Body of pancreas (tissue), 4 donors: Measurements from ENCODE around the gene HIBCH. TPM values are rescaled to one million over a fixed set of nuclear protein-coding genes. Genes with fewer than 3 reads are reported as not detected.

Source experiments
- ATAC-seq: fragments of 150-250 bp; one replicate; pipeline ENCODE4 v1.9.1; 2016
- DNase-seq, 4 donors: peaks; one replicate each; pipeline ENCODE4 v3.0.0-alpha.2; 2019
- H3K27ac ChIP-seq, 4 donors: fragments of 200-600 bp; sonication (generic); 1 replicate in 3 of 4; 2 replicates in 1 of 4; pipeline versions ENCODE4 v1.5.1 to v1.6.1; 2016 to 2019; ENCODE audit warnings: mild to moderate bottlenecking in 1 of 4, mixed read lengths in 1 of 4, moderate library complexity in 1 of 4
- H3K27me3 ChIP-seq, 2 donors: fragments of 200-600 bp; sonication (generic); one replicate each; pipeline ENCODE4 v1.6.0; 2016; ENCODE audit warnings: mild to moderate bottlenecking in 1 of 2
- H3K36me3 ChIP-seq, 2 donors: fragments of 200-600 bp; sonication (generic); replicated peaks in 1 of 2; 2 replicates each; pipeline ENCODE4 v1.5.1; 2016; ENCODE audit warnings: low read depth in 2 of 2; ENCODE audit not compliant: insufficient read depth in 1 of 2
- H3K4me1 ChIP-seq: fragments of 200-600 bp; sonication (generic); one replicate; pipeline ENCODE4 v1.6.0; 2016
- H3K4me3 ChIP-seq, 2 donors: fragments of 200-600 bp; sonication (generic); 1 replicate in 1 of 2; 2 replicates in 1 of 2; pipeline ENCODE4 v1.5.1; 2016 to 2019
- H3K9me3 ChIP-seq, 3 donors: fragments of 200-600 bp; sonication (generic); 1 replicate in 2 of 3; 2 replicates in 1 of 3; pipeline ENCODE4 v1.5.1; 2016
- POLR2A ChIP-seq, 3 donors: fragments of 450-650 bp; IDR thresholded peaks; one replicate each; pipeline ENCODE4 v1.6.1; 2016; ENCODE audit warnings: antibody characterized with exemption in 3 of 3, mild to moderate bottlenecking in 2 of 3
- WGBS, 2 donors: methylation state at CpG; one replicate each; pipeline ENCODE4 v1.1.5; 2017; 5-methylcytosine and 5-hydroxymethylcytosine counted together
- intact Hi-C: fragments of 100-400 bp; cut with DNase I; formaldehyde crosslinking; loops from one replicate; pipeline ENCODE4 v1.15.1; 2023
- total RNA-seq, 2 donors: library from RNA; depleted of rRNA; stranded (reverse); fragments of >200 nt; gene quantifications; one replicate each; pipeline ENCODE4 v1.1.0, GENCODE V29; 2016
- TF ChIP-seq, protein P1 (sequence below), 7 experiments: fragments of 450-650 bp in 4 of 7; fragments of 200-600 bp in 3 of 7; sonication (generic) in 3 of 7; IDR thresholded peaks; one replicate each; pipeline ENCODE4 v1.5.1; 2016 to 2019; ENCODE audit warnings: antibody characterized with exemption in 7 of 7

Gene HIBCH
- total RNA-seq, 2 donors from 2014 or later, result 19.4 to 21.3 TPM

DNA sequence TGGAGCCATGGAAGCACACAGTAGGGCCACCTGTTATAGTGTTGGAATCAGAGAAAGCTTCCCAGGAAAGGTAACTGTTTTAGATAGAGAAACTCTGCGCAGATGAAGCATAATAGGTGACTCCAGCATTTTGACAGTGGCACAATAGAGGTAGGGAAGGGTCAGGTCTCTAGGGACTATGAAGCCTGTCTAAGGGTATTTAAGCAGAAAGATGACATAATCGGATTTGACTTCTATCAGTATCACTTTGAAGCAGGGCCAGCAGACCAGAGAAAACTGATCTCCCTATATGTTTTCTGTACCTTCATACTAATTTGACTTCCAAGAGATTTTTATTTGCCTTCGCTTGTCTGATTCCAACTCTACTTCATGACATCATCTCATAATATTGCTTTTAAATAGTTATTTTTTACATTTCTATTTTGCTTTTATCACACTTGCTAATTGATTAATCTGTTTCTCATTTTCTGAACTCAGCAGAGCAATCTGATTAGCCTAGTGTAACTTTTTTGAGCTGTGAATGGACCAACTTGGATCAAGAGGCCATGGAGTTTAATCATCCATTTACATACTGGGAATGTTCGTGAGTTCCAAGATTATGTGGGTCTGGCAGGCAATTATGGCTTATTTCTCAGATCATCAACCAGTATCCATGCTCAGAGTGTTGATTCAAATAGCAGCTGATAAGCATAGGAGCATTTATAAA is 8.4 kb upstream of the HIBCH start:
- no peaks in the 10 kb centered on the region for H3K9me3 ChIP-seq
- no peaks in the 10 kb centered on the region for H3K36me3 ChIP-seq
- 68 to 73% methylated on average over 4 of the region's 4 CpGs for WGBS, 2 donors
- no peaks in the 10 kb centered on the region for H3K4me1 ChIP-seq
- no peaks in the 10 kb centered on the region for H3K27me3 ChIP-seq
- no peak overlapping the region for H3K4me3 ChIP-seq
- no peak for TF ChIP-seq POLR2A (IDR thresholded peaks at IDR 0.05)
- TF ChIP-seq, protein P1, sequence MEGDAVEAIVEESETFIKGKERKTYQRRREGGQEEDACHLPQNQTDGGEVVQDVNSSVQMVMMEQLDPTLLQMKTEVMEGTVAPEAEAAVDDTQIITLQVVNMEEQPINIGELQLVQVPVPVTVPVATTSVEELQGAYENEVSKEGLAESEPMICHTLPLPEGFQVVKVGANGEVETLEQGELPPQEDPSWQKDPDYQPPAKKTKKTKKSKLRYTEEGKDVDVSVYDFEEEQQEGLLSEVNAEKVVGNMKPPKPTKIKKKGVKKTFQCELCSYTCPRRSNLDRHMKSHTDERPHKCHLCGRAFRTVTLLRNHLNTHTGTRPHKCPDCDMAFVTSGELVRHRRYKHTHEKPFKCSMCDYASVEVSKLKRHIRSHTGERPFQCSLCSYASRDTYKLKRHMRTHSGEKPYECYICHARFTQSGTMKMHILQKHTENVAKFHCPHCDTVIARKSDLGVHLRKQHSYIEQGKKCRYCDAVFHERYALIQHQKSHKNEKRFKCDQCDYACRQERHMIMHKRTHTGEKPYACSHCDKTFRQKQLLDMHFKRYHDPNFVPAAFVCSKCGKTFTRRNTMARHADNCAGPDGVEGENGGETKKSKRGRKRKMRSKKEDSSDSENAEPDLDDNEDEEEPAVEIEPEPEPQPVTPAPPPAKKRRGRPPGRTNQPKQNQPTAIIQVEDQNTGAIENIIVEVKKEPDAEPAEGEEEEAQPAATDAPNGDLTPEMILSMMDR (IDR thresholded peaks at IDR 0.05), result no peak
- intact Hi-C loops, result no loop called here
- ATAC-seq, result no peak
- H3K27ac ChIP-seq, result no peak overlapping the region
- no peak for DNase-seq

DNA sequence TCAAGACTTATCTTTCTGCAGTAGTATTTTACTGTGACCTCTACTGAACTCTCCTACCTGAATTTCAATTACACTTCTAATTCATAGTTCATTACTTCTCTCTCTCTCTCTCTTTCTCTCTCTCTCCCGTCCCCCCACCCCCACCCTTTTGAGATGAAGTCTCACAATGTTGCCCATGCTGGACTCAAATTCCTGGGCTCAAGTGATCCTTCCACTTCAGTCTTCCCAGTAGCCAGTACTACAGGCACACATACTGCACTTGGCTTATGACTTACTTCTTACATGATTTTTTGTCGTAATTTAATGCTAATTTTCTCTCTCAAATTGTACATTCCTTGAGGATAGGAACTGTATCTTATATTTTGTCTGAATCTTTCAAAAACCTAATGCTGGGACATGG is 6.0 kb upstream of the HIBCH start:
- intact Hi-C loops, result no loop called here
- Histone ChIP-seq H3K9me3 (no peaks in the 10 kb centered on the region), H3K27me3 (no peaks in the 10 kb centered on the region), H3K27ac (no peak overlapping the region), H3K36me3 (no peaks in the 10 kb centered on the region), H3K4me3 (no peak overlapping the region), H3K4me1 (no peaks in the 10 kb centered on the region)
- no peak for DNase-seq
- ATAC-seq, result no peak
- WGBS, 2 donors, result 50 to 51% methylated on average over 2 of the region's 2 CpGs
- no peak for TF ChIP-seq POLR2A (IDR thresholded peaks at IDR 0.05)
- TF ChIP-seq, protein P1 (IDR thresholded peaks at IDR 0.05), result no peak

- intact Hi-C loops, result no loop called here
- ATAC-seq (no peak), DNase-seq (no peak)
These were observed 3.8 kb upstream of the HIBCH start for GRCh38 chr2:190323406-190323805.

DNA sequence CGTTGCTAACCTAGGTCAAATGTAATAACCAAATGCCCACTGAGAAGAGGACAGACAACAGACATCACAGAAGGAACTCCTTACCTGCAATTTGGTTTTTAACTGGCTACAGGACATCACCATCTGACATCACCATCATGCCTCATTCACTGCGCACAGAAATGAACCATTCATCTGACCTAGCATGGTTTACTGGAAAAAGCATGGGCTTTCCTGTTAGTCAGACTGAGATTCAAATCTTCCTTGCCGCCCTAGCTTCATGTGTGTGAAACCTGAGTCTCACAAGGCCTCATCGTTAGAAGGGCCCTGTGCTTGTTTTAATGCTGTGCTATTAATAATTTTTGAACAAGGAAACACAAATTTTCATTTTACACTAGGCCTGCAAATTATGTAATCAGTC is 1.1 kb upstream of the HIBCH start:
- no peak for DNase-seq
- no peak for ATAC-seq
- WGBS, 2 donors, result 75 to 84% methylated on average over 4 of the region's 4 CpGs
- Histone ChIP-seq H3K36me3 (no peaks in the 10 kb centered on the region), H3K27me3 (no peaks in the 10 kb centered on the region), H3K9me3 (no peaks in the 10 kb centered on the region), H3K4me3 (no peak overlapping the region), H3K27ac (peak overlapping the region; percentile 72 to 94 (median 86)), H3K4me1 (peaks cover 33% of the 10 kb centered on the region)
- intact Hi-C loops, result no loop called here
- TF ChIP-seq POLR2A (IDR thresholded peaks at IDR 0.05), result no peak
- TF ChIP-seq, protein P1 (IDR thresholded peaks at IDR 0.05), result no peak

More at GRCh38 chr2:190323406-190323805, 3.8 kb upstream of the HIBCH start:
- Histone ChIP-seq H3K9me3 (no peaks in the 10 kb centered on the region), H3K27me3 (no peaks in the 10 kb centered on the region), H3K4me1 (peaks cover 6% of the 10 kb centered on the region), H3K4me3 (no peak overlapping the region), H3K27ac (no peak overlapping the region), H3K36me3 (no peaks in the 10 kb centered on the region)
- TF ChIP-seq POLR2A (IDR thresholded peaks at IDR 0.05), result no peak
- TF ChIP-seq, protein P1 (IDR thresholded peaks at IDR 0.05), result no peak
